ENCODE results near the gene DNAH8.

DNA sequence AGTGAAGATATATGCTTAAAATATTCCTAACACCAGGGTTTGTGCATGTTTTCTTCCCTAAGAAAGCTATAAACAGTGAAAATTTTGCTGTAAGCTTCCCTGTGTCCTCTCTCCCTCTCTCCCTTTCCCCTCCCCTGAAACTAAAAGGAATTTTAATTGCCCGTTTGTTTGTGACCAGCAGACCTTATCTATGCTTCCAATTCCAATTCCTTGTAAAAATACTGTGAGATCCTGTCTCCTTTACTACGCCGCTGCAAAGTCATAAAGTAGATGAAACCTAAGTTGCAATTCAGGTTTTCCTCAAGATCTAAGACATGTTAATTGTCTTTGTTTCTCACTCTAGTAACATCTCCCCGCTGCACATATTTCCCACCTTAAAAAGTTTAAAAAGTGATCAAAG, 82.3 kb downstream of the DNAH8 start:
- TF ChIP-seq, protein P1, sequence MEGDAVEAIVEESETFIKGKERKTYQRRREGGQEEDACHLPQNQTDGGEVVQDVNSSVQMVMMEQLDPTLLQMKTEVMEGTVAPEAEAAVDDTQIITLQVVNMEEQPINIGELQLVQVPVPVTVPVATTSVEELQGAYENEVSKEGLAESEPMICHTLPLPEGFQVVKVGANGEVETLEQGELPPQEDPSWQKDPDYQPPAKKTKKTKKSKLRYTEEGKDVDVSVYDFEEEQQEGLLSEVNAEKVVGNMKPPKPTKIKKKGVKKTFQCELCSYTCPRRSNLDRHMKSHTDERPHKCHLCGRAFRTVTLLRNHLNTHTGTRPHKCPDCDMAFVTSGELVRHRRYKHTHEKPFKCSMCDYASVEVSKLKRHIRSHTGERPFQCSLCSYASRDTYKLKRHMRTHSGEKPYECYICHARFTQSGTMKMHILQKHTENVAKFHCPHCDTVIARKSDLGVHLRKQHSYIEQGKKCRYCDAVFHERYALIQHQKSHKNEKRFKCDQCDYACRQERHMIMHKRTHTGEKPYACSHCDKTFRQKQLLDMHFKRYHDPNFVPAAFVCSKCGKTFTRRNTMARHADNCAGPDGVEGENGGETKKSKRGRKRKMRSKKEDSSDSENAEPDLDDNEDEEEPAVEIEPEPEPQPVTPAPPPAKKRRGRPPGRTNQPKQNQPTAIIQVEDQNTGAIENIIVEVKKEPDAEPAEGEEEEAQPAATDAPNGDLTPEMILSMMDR (IDR thresholded peaks at IDR 0.05) = no peak
- TF ChIP-seq POLR2A (IDR thresholded peaks at IDR 0.05) = no peak
